HEK293 (cell line): ENCODE results near the gene FEM1A.

ENCODE experiments used
- KLF1 ChIP-seq: fragments of 450-650 bp; formaldehyde crosslinking; IDR thresholded peaks from 2 replicates; pipeline ENCODE4 v1.5.1; 2016; ENCODE audit warnings: missing biosample characterization, missing genetic modification characterization
- TSHZ1 ChIP-seq: fragments of 450-650 bp; formaldehyde crosslinking; IDR thresholded peaks from 2 replicates; pipeline ENCODE4 v1.5.1; 2016; ENCODE audit warnings: missing biosample characterization, missing genetic modification characterization, borderline replicate concordance
- ZNF19 ChIP-seq: fragments of 450-650 bp; formaldehyde crosslinking; IDR thresholded peaks from 2 replicates; pipeline ENCODE4; 2016; ENCODE audit warnings: missing biosample characterization, missing genetic modification characterization, low read depth
- ZNF341 ChIP-seq: fragments of 450-650 bp; formaldehyde crosslinking; IDR thresholded peaks from 2 replicates; pipeline ENCODE4; 2016; ENCODE audit warnings: low read depth, missing biosample characterization, missing genetic modification characterization
- ZNF600 ChIP-seq: fragments of 450-650 bp; formaldehyde crosslinking; IDR thresholded peaks from 2 replicates; pipeline ENCODE4 v1.5.1; 2016; ENCODE audit warnings: missing biosample characterization, missing genetic modification characterization

GRCh38 chr19:4763021-4763420 is 28.5 kb upstream of the FEM1A start:
- TF ChIP-seq TSHZ1 (tag by site-specific recombination) (no peak), KLF1 (tag by site-specific recombination) (no peak), ZNF341 (no peak), ZNF19 (tag by site-specific recombination) (no peak), ZNF600 (tag by site-specific recombination) (no peak)
